Femur (tissue), 1 donor: Measurements from ENCODE around the gene USP6NL.

Experiments used
- DNase-seq: peaks from one replicate; pipeline ENCODE4 v3.0.0-alpha.2; 2017

The USP6NL gene

DNA sequence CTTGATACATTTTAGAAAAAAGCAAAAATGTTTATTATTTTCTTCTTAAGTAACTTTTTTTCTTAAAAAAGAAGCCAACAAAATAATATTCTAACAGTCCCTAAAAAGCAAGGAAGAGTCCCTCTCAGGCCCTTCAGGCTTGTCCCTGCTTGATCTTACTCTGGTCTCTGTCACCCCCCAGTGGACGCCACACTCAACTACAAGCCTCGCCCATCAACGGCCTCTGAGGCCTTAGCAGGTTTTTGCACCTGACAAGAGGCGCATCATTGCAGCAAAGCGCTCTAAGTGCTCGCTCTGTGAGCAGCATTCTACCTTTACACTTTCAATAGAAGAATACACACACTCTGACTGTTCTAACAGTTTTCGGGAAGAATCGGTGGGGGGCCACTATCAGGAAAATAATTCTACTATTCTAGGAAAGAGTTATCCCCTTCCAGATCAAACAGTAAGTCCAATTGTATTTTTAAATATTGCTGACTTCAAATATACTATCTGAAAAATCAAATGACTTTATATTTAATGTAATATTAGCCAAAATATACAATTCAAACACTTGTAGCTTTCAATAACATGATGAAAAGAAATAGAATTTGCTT lies 139.2 kb downstream of the USP6NL start:
- peak; percentile 67 for DNase-seq

DNA sequence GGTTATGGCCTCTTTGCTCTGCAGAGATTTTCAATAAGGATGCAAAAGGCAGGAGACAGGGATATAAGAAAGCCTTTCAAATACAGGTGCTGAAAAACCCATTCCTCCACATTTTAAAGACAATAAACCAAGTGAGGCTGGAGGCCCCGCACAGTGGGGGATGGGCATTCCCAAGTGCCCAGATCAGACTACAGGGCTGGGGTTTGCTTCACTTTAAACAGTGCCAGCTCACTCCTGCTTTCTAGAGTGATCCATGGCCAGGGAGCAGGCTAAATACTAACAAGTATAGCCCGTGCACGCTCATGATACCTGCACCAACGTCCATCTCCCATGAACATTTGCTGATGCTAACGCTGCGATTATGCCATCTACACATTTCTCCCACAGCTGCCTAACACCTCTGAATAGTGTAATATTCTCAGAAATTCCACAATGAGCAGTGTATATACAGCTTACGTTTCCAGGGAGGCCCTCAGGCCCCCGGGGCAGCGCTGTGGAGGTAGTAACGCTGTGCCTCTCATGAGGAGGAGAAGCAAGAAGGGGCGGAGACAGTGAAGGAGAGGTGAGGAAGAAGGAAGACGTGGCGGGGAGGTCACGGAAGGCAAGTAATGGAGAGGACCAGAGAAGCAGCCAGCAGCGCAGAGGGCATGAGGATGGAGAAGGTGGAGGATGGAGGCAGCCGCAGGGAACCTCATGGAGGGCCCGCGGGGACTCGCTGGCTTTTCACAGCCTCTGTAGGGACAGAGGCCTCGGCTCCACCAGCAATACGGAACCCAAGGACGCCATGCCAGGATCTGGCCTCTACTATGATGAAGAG lies 141.7 kb downstream of the USP6NL start:
- DNase-seq: no peak

DNA sequence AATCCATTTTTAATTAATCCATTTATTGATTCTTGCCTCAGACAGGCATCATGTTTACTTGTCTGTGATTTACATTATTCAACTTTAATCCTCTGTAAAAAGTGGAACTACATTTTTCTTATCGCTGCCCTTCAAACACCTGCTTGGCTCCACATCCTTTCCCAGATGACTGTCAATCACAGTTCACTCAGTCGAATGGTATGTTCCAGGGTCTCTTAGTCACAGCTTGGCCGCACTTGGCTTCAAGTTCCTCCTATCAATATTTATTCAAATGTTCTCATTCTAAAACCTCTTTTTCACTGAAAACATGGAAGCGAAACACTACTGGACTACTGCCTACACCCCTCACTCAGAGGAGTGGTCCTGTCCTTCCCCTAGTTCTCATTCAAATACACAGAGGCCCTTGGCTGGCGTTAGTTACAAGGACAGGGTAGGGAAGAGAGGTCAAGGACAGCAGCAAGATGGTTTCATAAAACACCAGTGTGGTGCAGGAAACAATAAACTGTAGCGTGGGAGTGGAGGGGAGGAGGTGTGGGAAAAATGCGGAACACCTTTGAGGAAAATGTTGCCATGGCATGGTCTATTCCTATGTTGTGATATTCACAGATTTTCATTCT lies 143.2 kb downstream of the USP6NL start:
- DNase-seq: no peak

DNA sequence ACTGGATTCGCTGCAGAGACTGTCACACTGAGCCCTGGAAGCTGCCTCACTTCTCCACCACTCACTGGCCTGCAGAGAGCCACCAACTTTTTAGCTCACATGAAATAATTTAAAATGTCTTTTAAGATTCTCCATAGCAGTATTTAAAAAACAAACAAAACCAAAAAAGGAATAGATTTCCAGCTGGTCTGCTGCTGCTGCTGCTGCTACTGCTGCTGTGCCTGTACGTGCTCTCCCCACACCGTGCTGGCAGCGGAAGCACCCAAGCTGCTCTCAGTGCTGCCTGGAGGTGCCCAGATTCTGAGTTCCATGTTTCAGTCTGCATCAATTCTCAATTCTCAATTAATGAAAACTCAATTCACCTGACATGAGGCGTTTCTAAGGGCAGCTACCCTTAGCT lies 146.0 kb downstream of the USP6NL start:
- no peak for DNase-seq

DNA sequence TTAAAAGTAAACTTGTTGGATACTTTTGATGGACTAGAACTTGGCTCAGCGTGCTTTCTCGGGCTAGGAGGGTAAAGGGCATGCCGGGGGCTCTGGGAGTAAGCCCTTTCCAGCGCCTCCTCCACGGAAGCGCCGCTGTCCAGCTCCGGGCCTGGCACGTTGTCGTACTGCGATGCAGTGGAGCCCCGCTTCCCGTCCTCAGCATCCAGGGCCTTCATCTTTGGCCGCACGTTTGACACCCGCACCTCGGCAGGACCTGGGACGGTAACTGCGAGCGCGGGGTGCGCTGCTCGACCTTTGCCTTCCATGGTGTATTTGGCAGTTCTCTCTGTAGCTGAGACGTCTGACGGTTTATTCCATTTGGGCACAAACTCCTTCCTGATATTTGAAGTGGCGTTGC lies 148.3 kb downstream of the USP6NL start:
- DNase-seq: no peak

DNA sequence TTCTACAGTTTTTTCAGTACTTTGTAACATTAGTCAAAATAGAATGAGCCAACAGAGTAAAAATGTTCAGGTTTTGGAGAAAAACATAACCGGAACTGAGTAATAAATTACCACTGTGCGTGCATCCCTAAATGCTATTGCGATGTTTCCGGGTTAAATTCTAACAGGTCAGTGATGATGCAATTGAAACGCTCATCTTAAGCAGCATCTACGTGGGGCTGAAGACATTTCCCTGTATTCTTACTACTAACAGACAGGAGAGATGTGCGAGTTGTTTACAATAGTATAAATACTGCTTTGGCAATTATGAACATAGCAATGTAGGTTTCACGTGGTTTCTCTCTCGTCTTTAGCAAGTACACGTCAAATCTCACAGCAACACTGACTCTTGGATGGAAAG lies 149.4 kb downstream of the USP6NL start:
- no peak for DNase-seq

DNA sequence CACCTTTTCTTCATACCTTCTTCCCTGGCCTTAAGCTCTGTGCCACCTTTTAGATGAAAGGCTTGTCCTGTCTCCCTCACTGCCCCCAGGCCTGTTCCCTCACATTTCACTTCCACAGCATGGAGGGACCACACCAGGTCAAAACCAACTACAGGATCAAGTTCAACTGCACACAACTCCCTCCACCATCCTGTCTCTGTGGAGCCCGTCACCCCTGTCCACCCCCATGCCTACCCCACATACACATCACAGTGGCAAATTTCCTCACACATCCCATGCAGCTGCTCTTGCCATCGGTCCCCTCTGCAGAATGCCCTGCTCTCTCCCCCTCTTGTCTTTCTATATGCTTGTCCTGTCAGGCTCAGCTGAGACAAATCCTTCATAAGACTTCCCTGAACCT lies 154.1 kb downstream of the USP6NL start:
- DNase-seq: no peak

DNA sequence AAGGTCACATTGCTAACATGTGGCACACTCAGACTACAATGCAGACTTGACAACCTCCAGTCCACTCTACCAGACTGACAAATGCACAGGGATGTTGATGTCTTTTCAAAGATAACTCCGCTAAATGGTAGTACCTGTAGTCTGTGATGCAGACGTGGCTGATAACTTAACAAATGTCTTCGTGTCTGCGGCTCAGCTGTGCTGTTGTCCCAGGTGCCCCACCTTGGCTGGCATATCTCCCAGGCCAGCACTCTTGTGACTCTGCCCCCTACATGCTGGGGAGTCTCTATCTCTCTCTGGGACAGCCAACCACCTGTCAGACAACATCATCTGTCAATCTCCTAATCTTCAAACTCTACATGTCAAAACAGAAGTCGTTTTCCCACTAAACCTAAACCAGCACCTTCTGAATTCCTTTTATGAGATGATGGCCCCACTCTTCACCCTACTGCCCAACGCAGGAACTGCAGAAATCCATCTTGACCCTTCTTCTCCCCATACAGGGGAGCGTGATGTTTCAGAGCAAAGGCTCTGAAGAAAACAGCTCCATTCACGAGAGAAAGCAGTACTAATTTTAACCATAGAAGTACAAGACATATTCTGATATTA lies 156.4 kb downstream of the USP6NL start:
- DNase-seq: no peak

DNA sequence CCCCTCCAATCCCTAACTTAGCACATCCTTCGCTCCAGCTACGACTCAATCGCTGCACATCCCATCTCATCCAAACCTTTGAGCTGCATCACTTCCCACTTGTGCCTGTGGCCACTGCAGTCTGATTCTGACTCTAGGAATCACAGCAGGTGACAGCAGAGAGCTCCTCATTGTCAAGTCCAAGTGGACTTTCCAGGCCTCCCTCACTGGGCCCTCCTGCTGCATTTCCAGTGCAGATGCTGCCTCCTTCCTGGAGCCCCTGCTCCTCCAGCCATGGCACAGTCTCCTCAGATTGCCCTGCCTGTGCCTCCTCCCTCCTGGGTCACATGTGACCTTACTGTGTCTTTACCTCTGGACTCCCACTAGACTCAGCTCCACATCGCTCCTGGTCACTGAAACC lies 157.3 kb downstream of the USP6NL start:
- DNase-seq: no peak

DNA sequence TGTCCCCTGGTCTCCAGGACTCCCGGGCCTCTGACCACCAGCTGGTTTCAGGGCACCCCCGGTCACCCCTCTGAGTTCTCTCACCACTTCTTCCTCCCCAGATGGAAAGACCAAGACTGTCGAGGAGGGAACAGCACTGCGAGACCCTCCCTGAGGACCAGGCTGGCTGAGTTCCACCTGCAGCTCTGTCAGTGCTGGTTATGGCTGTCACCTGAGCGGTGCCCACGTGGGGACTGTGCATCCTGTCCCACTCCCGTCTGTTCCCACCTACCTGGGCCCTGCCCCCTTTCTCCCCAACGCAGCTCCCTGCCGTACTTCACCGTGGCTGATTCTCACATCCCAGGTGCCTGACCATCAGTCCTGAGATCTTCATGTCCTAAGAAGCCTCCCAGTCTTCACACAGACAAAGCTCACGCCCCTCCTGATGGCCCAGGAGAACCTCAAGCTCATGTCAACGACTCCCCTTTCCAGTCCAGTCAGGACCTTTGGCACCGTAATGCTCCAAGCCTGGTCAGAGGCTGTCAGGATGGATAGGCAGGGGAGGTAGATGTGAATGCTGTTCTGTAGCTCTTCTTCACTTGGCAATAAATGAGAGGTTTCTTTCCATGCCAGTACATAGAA lies 159.7 kb downstream of the USP6NL start:
- DNase-seq: no peak

DNA sequence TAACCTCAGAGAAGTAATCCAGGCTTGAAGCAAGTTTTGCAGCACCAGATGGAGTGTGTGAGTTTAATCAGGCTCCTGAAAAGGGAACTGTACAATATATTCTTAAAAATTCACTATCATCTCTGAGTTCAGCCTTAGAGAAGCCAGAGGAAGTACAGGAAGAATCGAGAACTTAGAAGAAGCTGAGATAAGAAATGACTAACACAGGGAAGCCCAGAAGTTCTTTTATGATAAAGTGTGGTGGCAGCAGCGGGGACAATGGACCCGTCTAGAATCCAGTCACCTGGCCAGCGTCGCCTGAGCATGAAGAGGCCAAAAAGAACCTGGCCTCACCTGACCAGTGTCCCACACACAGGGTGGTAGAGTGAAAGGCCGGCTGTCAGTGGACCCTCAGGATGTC lies 161.0 kb downstream of the USP6NL start:
- DNase-seq: no peak

DNA sequence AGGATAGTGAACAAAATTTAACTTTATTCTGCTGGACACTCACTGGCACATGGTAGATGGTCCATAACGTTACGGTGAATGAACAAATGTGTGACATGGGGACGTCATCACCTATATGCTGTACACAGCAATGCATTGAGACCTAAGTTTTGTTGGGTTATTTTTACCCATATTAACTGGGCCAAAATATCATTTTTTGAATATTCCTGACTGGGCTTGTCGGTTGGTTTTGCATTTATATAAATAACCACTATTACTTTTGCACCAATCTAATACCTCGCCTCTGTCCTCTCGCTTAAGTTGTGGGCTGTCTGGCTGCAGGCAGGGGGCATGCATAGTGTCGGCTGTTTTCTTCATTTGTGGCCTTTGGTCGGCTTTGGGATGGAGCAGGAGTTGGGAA lies 161.7 kb downstream of the USP6NL start:
- DNase-seq: no peak

DNA sequence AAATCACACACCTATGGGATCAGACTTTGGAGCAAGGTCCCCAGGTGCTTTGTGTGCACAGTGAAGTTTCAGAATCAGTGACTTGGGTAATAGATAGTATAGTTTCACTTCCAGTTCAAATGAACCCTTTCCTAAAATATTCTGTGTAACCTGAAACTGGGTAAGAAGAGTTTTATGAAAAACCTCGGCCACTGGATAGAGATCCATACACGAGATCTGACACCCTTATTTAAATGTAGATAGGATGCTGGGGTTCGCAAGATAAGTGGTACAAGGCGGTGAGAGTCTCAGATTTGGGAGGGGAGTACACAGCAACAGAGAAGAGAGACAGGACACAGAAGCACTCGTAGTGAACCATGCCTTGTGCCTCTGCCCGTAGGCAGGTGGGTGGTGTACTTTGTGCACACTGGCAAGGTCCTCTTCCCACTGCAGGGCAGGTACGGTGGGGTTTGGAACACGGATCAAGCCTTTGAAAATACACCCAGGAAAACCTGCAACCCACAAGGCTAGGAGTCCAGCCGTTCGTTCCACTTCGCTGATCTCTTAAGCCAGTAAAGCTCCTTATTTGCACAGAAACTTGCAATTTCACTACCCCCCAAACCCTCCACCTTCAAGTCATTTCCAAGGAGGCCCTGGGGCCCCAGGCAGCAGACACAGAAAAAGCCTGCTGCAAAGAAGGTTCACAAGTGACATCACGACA lies 162.8 kb downstream of the USP6NL start:
- no peak for DNase-seq

DNA sequence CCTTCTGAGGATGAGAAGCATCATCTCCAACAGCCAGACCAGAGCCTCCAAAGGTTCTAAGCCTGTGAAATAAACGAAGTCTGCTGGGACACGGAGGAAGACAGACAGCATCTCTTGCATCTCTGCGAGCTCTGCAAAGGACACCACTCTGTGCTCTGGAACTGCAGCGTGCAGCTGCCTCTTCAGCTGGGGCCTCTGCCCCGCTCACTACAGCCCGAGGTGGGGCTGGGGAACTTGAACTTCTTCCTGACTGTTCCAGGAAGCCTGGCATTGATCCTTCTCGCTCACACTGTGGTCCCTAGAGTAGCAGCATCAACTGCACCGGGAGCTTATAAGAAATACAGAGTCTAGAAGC lies 163.3 kb downstream of the USP6NL start:
- DNase-seq: no peak

DNA sequence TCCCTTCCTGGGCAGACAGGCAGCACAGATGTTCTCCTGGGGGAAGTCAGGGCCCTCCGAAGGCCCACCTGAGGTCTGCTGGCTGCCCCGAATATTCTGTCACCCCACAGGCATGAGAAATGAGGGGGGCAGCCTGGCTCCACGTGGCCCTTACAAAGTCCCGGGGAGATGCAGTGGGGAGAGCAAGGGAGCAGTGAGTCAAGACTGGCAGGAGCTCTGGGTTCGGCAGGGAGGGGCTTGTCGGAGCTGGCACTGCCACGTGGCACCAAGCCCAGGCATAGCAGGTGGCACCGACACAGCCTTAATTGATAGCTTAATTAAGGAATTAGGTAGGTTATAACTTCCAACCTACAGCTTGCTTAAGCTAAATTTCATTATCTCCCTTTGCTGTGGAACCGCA lies 163.9 kb downstream of the USP6NL start:
- DNase-seq: no peak

DNA sequence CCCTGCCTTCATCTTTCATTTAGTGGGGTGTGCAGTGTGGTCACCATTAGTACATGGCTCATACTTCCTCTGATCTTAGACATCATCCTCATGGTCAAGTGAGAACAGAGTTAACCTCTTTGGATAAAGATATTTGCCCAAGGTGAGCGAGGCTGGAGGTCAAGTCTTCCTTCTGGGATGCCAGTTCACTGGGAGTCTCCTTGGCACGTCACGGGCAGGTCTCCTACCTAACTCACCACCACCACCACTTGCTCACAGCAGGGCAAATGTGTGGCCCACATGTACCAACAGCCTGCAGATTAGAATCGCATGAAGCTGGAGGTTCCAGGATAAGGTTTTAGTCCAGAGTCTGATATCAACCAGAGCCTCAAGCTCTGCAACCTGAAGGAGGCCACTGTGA lies 164.6 kb downstream of the USP6NL start:
- no peak for DNase-seq

DNA sequence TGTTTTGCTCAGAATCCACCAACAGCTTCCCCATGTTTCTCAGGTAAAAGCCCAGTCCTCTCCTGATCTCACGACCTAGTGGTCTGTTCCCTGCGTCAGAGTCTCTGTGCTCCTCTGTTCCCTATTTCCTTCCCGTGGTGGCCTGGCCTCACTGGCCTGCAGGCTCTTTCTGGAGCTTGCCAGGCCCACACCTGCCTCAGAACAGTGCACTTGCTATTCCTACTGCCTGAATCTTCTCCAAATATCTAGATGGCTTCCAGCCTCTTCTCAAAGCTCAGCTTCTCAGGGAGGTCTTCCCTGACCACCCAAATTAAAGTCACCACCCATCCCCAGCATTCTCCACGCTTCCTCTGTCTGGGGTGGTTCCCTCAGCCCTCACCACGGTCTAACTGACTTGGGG lies 165.3 kb downstream of the USP6NL start:
- no peak for DNase-seq

DNA sequence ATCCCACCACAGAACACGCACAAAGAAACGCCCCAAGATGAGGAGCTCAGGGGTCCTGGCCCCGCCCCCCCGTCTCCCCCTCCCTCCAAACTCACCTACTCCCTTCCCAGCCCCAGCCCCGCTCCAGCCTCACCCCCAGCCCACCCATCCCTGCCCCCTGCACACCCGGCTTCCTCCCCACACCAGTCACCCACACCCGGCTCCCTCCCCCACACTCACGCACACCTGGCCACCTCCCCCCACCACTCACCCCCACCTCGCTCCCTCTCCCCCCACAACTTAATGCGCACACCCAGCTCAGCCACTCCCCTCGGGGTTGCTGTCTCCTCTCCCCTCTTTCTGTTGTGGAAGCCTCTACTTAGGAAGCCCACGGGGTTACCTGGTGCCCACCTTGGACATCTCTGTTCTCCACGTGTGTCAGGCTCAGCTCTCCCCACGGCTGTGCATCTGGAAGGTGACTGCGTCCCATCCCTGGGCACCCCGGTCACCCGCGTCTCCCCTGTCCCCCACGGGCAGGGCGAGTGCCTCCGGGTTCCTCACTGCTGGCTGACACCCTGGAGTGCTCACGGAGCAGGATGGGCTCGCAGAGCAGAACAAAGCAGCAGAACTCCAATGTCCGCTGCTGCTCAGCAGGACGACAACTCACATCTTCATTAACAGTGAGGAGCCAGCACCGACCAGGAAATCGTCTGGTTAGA lies 166.8 kb downstream of the USP6NL start:
- no peak for DNase-seq

DNA sequence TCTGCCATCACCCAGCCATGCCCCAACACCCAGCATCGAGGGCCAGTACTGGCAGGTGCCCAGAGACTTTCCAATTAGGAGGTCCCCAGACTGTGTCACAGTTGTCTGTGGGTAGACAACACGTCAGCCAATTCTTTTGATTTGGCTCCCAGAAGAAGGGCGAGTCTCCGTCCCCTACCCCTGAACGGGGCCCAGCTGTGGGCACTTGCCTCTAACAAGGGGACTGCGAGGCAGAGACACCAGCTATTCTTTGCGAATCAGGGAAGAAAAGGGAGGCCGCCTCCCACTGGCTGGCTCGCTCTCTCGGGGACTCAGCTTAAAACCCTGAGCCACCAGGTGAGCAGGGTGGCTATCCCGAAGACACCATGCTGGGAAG lies 167.3 kb downstream of the USP6NL start:
- no peak for DNase-seq

DNA sequence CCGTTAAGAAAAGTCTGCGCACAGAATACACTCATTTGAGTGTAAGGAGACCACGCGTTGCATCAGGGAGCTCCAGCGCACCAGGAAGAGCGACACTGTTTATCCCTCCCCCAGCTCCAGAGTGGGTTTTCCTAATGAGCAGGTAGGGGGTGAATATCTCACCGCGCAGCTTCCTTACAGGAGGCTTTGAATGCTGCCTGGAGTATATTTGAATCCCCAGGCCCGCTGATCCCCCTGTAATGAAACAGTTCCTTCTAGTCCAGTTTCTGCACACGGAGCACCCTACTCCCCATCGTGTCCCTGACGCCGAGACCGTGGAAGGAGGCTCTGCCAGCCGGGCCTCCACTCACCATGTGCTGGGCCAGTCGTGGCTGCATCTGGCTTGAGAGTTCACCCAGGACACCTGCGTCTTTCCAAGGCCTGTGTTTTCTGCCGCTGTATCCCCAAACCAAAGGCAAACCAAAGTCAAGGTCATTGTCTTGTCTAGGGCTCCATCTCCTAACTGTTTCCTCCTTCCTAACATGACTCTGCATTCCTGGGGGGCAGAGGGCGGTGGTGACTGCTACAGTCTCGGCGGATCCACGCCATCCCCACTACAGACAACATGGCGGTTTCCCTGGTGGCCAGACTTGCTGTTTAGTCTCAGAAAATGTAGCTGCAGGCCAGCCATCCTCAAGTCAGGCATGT lies 167.8 kb downstream of the USP6NL start:
- DNase-seq: no peak

DNA sequence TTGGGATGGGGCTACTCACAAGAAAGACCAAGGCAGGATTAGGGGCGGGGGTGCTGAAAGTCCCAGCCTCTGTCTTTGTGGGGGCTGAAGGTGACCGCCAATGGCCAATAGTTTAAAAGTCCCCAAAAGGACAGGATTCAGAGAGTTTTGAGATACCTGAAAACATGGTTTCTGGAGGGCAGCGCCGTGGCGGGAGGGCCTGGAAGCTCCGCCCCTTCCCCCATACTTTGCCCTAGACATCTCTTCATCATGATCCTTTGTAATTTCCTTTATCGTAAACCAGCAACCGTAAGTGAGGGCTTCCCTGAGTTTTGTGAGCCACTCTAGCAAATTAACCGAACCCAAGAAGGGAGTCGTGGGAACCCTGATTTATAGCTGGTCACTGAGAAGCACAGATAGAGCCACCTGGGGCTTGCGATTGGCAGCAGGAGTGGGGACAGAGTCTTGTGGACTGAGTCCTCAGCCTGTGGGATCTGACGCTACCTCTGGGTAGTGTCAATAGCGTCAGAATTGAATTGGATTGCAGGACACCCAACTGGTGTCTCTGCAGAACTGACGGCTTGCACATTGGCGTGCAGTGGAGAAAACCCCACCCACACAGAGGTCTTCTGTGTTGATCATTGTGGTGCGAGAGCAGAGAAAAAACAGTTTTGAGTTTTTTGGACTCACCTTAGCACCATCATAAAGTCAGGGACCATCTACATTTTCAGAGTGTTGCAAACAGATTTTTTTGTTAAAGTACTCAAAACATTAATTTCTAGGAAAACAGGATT lies 169.3 kb downstream of the USP6NL start:
- no peak for DNase-seq
